ENCODE data around the gene RETN.

GRCh38 chr19:7657131-7657751 lies 11.6 kb upstream of the RETN start:
- TF ChIP-seq REST (IDR thresholded peaks at IDR 0.05), result no peak
- TF ChIP-seq CTCF (IDR thresholded peaks at IDR 0.05), result no peak
- no peak for TF ChIP-seq CEBPB (IDR thresholded peaks at IDR 0.05)
- no peak for TF ChIP-seq HDAC2 (IDR thresholded peaks at IDR 0.05)
- no peak for TF ChIP-seq SREBF2 (IDR thresholded peaks at IDR 0.05)
- TF ChIP-seq RFX5 (IDR thresholded peaks at IDR 0.05), result no peak
- TF ChIP-seq FOXS1 (CRISPR knock-in tag; IDR thresholded peaks at IDR 0.05), result no peak
- TF ChIP-seq JUNB (IDR thresholded peaks at IDR 0.05), result no peak
- TF ChIP-seq ELK1 (IDR thresholded peaks at IDR 0.05; ENCODE audit: low read depth, low read length), result no peak
- no peak for TF ChIP-seq SMC3 (IDR thresholded peaks at IDR 0.05)
- TF ChIP-seq POLR2A (IDR thresholded peaks at IDR 0.05; ENCODE audit: low read length), result no peak
